Left renal pelvis (tissue), 4 donors: ENCODE measurements around the gene AHSP. TPM values are rescaled to one million over a fixed set of nuclear protein-coding genes. Genes with fewer than 3 reads are reported as not detected.
"Not testable (repeated sequence)": the region's sequence is repeated elsewhere in the genome, so short reads cannot be mapped to it uniquely, and the experiment has no call there.

ENCODE experiments used
- DNase-seq, 4 donors: peaks; one replicate each; pipeline ENCODE4 v3.0.0-alpha.2; 2013; ENCODE audit warnings: low read depth in 4 of 4, low spot score in 3 of 4
- polyA plus RNA-seq, 4 donors: library from polyadenylated mRNA; unstranded; fragments of 120-200 nt; gene quantifications; one replicate each; pipeline ENCODE4 v1.2.1, GENCODE V29; 2013; ENCODE audit not compliant: insufficient read length in 4 of 4

The AHSP gene
- polyA plus RNA-seq, 4 donors: 3.0 to 80.8 (median 7.6) TPM

DNA sequence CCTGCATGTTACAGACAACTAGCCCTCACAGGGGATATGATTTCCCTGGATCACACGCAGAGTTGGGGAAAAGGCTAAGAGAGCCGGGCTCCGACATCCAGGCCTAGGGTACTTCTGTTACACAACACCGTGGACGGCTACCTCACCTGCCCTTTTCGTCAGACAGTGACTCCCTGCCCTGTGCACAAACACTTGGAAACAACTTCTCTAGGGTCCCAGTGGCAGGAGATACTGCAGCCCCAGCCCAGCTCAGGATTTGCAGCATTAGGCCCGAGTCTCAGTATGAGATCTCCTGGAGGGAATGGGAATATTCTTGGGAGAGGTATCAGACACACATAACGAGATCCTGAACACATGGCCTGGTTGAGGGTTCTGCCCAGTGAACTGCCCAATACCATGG, 27.8 kb upstream of the AHSP start:
- DNase-seq: no peak

DNA sequence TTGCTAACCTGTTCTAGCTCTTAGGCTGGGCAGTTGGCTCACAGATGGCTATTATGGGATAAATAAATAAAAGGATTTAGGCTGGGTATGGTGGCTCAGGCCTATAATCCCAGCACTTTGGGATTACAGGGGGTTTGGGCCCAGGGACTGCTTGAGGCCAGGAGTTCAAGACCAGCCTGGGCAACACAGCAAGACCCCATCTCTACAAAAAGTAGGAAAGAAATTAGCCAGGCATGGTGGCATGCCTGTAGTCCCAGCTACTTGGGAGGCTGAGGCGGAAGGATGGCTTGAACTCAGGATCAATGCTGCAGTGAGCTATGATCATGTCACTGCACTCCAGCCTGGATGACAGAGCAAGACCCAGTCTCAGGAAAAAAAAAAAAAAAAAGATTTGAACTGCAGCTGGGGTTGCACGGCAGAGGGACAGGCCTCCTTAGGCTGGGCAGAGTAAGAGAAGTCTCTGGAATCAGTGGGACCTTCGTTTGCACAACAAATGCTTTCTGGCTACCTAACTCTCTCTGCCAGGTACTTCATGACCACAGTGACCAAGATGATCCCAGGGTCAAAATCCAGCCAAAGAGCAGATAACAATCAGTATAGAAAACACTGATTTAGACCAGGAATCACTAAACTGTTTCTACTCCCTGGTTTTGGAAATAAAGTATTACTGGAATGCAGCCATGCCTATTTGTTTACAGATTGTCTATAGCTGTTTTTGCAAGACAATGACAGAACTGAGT, 26.3 kb upstream of the AHSP start:
- DNase-seq: no peak

DNA sequence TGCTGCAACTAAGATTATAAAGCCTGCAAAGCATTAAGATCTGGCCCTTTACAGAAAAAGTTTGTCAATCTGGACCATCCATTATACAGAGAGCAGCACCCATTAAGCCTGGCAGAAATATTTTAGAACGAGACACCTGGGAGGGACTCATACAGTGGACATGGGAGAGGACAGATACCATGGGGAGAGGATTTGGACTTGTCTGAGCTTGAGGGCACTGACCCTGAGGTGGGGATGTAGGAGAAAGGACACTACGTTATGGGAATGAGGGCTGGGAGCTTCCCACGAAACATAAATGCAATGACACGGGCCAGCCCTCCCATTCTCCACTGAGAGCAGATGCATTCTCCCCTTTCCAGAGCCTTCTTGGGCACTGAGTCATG, 25.7 kb upstream of the AHSP start:
- DNase-seq: no peak

DNA sequence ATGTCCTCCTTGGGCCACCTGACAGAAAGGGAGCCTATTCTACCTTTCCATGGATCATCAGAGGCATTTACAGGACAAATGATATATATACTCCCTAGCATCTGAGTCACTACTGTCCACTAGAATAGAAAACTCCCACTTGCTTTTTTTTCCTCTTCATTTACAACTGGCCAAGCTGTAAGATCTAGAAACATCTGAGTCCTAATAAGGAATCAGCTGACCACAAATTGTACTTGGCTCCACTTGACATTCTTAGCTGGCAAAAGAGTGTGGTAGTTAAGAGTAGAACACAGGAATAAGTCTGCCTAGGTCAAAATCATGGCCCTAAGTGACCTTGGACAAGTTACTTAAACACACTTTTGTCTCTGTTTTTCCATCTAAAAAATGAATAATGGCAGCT, 24.7 kb upstream of the AHSP start:
- no peak for DNase-seq

DNA sequence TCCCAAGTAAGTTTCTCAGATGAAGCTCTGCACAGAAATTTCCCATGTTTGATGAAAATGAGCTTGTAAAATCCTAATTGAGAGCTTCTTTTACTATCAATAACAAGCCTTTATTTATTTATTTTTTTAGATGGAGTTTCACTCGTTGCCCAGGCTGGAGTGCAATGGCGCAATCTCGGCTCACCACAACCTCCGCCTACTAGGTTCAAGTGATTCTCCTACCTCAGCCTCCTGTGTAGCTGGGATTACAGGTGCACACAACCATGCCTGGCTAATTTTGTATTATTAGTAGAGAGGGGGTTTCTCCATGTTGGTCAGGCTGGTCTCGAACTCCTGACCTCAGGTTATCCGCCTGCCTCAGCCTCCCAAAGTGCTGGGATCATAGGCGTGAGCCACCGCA, 24.1 kb upstream of the AHSP start:
- not testable (repeated sequence) for DNase-seq

DNA sequence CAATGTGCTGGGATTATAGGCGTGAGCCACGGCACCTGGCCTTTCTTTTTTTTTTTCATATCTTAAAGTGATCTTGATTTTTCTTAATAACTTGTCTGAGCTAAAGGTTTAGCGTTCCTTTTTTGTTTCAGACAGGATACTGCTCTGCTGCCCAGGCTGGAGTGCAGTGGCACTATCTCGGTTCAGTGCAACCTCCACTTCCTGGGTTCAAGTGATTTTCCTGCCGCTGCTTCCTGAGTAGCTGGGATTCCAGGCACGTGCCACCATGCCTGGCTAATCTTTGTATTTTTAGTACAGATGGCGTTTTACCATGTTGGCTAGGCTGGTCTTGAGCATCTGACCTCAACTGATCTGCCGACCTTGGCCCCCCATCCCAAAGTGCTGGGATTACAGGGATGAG, 23.5 kb upstream of the AHSP start:
- no peak for DNase-seq

DNA sequence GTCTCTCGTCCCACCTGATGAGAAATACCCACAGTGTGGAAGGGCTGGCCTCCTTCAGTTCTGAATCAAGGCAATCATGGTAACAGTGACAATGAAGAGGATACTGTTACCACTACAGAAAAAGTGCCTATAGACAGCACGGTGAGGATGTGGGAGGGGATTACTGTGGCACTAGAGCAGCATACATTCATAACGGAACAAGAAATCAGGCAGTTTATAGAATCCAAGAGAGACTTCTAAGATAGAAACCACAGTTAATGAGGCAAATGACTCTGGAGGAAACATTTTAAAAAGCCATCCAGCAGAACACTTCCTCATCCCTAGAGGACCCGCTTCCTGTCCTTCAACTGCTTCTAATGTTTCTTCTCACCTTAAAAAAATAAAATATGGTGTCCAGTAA, 22.2 kb upstream of the AHSP start:
- no peak for DNase-seq

DNA sequence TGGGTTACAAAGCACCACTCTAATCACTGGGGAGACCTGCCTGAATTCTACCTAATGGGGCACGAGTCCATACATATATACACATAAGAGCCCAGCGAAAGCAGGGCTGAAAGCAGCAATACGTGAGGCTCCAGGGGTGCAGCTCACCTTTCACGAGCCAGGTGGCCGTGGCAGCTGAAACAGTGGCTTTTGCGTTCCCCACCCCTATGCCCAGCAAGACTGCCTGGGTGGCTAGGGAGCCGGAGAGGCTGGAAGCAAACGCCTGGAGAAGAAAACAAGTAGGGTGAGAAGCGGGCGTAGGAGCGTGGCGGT, 20.1 kb upstream of the AHSP start:
- DNase-seq: no peak

DNA sequence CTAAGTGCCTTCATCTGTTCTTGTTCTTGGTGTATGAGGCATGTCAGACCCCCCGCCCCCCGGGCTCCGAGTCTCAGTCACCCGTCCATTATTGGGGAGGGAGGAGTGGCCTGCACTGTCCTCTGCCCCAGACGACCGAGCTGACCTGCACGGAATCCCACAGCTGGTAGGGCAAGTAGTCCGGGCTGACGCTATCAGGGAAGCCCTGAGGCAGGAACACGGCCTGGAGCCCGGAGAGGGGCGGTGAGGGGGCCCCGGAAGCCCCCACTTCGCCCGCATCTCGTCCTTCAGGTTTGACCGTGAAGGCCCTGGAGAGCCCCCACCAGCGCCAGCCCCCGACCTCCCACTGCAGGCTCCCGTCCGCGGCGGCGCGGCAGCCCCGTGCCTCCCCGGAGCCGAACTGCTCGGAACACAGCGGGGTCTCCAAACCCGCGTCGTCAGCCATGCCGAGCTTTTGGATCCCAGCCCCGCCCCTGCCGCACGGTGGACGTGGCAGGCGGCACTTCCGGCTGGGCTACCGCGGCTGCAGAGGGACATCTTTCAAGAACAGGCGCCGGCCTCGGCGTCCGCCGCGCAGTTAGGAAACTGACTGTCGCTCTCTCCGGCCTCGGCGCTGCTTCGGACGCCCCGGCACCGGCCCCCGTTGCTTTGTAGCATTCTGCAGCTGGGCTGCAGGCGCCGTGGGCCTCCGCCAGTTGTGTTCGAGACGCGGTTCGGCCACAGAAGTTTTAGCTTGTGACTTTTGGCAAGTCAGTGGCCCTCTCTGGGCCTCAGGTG, 19.6 kb upstream of the AHSP start, which contains the start of gene RUSF1:
Gene RUSF1 (minus strand): TSS at position 463 of the 777 bp plus-strand sequence. CDS start 18 bp downstream, at position 445.
- peak; percentile 80 to 85 (median 82) for DNase-seq

DNA sequence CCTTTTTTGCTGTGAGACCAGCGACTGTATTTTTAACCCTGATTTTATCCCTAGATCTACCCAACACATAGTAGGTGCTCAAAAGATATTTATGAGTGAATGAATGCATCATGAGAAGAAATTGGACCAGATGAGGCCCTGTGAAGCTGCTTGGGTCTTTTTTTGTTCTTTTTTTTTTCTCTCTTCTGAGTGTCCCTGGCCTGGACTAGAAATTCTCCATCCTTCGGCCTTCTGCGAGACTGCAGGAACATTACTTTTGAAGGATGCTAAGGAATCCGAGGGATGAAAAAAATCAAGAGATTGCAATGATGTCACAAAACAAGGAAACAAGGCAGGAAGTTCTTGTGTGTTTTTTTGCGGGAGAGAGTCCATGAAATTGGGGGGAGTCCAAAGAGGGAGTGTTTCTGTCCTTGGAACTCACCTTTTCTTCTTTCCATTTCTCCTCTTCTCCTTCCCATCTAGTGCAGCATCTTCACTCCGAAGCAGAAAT, 18.9 kb upstream of the AHSP start:
- no peak for DNase-seq

DNA sequence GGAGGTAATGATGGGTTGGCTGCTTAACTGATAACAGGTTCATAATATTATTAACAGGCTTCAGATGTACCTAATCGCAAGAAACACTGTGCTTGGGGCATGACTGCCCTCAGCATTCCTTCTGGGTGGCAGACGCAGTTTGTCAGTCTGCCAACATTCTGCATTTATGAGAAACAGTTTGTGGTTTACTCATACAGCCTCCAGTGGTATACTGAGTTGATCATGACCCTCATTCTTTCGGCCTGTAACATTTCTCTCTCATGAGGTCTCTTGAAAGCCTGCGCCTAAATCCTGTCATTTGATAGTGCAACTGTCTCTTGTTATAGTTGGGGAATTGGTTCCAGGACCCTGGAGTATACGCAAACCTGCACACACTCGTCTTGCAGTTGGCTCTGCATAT, 14.6 kb upstream of the AHSP start:
- DNase-seq: no peak

DNA sequence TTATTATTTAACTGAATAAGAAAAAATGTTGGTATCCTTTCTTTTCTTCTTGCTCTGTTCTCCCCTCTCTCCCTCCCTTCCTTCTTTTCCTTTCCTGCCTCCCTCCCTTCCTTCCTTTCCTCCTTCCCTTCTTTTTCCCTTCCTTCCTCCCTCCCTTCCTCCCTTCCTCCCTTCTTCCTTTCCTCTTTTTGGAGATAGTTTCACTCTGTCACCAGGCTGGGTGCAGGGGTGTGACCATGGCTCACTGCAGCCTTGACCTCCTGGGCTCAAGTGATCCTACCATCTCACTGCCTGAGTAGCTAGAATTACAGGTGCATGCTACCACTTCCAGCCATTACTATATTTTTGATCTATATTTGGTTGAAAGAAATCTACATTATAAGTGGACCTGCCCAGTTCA, 13.8 kb upstream of the AHSP start:
- DNase-seq: no peak

DNA sequence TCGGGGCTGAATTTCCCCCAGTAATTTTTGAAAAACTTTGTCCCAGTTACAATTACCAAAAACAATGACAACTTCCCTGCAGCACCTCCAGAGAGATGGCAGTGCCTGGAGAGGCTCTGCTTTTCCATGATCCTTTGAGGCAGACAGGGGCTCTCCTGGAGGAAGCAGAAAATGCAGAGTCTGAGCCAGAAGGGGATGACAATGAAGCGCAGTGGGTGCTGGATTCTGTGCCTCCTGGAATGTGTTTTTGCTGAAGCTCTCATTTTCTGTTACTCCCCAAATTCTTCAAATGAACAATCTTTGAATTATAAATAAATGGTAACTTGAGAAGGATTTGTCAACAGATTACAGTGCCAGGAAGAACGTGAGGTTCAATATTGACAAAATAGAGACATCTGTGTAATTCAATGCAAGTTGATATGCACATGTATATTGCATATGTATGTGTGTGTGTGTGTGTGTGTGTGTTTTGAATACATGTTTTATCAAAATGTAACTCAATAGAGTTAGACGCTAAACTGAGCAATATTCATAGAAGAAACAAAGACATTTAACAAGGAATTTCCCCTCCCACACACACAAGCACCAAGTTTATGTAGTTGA, 9.8 kb upstream of the AHSP start:
- DNase-seq: no peak

DNA sequence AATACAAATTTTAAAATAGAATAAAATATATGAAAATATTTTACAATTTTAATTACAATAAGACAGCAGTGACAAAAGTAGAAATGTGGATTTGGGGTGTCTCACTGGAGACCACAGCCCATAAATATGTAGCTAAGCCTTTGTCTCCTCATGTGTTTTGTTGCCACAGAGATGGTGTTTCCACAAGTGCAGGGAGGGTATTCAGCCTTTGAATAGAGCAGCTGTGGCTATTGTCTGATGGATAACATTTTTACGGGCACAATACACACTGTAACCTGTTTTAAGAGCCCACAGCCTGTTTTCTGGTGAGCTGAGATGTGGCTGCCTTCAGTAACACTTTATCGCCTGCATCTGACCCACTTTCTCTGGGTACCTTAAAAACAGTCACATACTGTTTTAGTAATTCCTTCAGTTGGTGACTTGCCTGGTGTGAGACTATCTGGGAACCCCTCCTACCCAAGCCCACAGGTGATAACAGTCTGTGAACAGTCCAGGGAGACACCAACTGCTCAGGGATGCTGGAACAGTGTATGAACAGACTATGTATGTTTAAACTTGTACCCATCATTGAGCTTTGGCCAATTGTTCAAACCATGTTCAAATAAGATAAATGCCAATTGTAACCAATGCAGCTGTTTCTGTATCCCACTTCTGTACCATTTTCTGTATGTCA, 7.8 kb upstream of the AHSP start:
- no peak for DNase-seq

DNA sequence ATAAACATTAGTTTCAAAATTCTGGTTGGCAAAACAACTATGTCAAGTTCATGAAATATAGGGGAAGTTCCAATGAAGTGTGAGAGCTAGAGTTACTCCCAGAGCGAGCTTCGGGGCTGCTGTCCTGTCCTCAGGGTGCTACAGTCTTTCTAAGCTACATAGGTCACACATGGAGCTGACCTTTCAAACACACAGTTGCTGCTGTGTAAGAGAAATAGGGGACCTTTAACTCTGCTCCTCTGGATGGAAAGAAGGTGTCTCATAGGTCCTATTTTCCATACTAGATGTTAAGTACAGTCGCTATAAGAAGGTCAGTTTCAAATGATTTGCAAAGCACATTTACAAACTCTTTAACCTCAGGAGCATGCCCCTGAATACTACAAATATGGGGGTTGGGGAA, 6.3 kb upstream of the AHSP start:
- DNase-seq: no peak

DNA sequence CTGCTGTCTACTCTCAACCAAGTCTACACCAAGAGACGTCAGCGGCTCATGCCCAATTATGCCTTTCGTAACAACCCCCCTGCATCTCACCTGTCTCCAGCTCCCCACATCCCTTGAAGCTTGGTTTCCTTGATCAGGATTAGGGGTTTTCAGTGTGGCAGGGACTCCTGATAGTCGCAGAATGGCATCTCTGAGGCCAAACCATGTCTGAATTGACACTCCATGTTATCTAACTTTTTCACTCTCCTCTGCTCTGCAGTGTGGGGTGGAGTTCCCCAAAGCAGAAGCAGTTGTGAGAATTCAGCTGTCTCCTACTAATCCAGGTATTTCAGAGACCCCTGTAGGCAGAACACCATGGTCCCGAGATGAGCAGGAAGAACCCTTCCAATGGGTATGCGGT, 5.6 kb upstream of the AHSP start:
- no peak for DNase-seq

DNA sequence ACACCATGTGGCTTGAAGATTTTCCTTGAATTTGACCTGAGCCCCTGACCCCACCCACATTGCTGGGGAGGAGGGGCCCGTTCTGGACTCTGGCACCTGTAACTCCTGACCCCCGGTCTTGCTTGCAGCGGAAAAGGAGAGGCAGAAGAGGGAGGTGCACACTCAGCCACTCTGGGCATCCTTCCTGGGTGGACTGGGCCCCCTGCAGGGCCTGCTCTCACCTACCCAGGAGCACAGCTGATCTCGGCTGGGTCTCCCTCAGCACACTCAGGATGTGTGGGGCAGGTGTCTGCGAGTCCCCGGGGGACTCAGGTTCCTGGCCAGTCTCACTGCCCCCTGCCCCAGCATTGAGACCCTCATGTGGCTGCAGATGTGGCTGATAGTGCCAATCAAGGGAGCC, 3.9 kb upstream of the AHSP start:
- DNase-seq: not testable (repeated sequence)

DNA sequence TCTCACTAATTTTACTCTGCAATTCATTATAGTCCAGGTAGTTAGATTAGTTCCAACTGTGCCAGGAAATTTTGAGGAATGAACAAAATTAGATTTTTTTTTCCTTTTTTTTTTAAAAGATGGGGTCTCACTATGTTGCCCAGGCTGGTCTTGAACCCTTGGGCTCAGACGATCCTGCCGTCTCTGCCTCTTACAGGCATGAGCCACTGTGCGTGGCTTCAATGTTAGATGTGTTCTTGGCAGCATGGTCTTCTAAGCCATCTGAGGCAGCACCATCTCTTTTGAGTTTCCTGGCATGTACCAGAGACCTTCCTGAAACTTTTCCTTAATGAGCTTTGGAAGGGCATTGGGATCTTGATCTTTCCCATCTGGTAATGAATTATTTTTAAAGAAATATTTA, 2.6 kb upstream of the AHSP start:
- no peak for DNase-seq

DNA sequence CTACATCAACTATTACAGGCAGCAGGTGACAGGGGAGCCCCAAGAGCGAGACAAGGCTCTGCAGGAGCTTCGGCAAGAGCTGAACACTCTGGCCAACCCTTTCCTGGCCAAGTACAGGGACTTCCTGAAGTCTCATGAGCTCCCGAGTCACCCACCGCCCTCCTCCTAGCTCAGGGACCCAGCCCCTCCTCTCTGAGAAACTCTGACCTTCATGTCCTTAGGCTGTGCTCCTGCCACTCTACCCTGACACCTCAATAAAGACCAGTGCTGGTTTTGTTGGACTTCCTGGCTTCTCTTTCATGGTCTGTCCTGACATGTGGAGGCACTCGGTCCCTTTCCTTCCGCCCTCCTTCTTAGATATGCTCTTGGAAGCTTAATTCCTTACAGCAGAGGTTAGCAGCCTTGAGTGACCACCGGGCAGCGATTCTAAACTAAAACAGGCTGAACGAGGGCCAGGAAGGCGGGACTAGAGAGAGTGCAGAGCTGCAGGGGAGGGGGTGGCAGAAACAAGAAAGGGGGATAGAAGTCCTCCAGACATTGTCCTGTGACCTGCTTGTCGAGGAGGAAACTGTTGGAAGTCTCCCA, 915 bp downstream of the AHSP start:
- DNase-seq: no peak

DNA sequence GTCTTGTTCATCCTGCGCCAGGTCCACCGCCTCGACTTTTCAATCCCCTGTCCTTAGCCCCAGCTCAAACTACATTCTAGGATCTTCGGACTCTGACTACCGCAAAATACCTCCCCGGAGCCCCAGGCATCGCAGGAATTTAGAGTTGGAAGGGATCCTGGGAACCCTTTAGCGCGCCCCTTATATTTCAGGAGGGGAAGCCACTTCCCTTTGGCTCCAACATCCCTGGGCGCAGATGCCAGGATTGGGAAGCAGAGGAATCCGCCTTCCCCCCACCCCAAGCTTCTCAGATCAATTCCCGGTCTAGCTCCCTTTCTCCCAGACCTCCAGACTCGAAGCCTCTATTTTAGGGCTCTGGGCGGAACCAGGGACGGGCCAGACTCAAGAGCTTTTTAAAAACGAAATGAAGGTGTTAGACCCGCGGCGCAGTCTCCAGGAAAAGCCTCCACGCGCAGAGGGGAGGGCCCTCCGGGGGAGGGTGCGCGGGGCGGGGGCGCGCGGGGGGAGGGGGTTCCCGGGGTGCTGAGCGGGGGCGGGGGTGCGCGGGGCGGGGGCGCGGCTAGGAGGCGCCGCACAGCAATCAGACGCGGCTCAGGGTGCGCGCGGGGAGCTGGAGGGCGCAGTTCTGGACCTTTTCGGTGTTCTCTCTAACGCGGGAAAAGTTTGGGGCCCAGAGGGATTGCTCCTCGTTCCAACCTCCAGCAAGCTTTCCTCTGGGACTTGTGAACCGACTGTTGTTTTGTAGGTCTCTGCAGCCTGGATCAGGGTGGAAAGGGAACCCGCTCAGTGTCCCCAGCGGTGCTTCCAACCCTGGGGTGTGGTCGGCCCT, 1.6 kb downstream of the AHSP start:
- no peak for DNase-seq
